Progenitor cell of endocrine pancreas (in vitro differentiated cells): Measurements from ENCODE around the gene TMCC3. TPM values are rescaled to one million over a fixed set of nuclear protein-coding genes. Genes with fewer than 3 reads are reported as not detected.

Experiments
- DNase-seq: peaks from one replicate; pipeline ENCODE4 v3.0.0; 2021; ENCODE audit warnings: low spot score; ENCODE audit not compliant: unreplicated experiment
- H3K27ac Mint-ChIP-seq: 2 replicates; pipeline ENCODE4 v1.8.0; 2021; ENCODE audit warnings: mild to moderate bottlenecking, moderate library complexity, mixed read lengths
- H3K27me3 Mint-ChIP-seq: 2 replicates; pipeline ENCODE4 v1.8.0; 2021; ENCODE audit warnings: mixed read lengths
- H3K36me3 Mint-ChIP-seq: 2 replicates; pipeline ENCODE4 v1.8.0; 2022; ENCODE audit warnings: mixed read lengths; ENCODE audit not compliant: insufficient read depth
- H3K4me1 Mint-ChIP-seq: 2 replicates; pipeline ENCODE4 v1.8.0; 2021; ENCODE audit warnings: low read depth, mixed read lengths
- H3K4me3 Mint-ChIP-seq: 2 replicates; pipeline ENCODE4 v1.8.0; 2021; ENCODE audit warnings: low read depth, mild to moderate bottlenecking, moderate library complexity, mixed read lengths
- H3K9me3 Mint-ChIP-seq: 2 replicates; pipeline ENCODE4 v1.8.0; 2021; ENCODE audit warnings: low read depth, mixed read lengths
- total RNA-seq: library from RNA; stranded (reverse); gene quantifications from 2 replicates; pipeline ENCODE4 v1.2.1, GENCODE V29; 2021
- TF ChIP-seq, protein P1 (sequence below): fragments of 200-600 bp; sonication (generic); IDR thresholded peaks from one replicate; pipeline ENCODE4 v1.5.0; 2021; ENCODE audit warnings: antibody characterized with exemption, mild to moderate bottlenecking; ENCODE audit not compliant: unreplicated experiment

TMCC3 gene
- total RNA-seq, 1 donor from 2014 or later, result 15.9 TPM

DNA sequence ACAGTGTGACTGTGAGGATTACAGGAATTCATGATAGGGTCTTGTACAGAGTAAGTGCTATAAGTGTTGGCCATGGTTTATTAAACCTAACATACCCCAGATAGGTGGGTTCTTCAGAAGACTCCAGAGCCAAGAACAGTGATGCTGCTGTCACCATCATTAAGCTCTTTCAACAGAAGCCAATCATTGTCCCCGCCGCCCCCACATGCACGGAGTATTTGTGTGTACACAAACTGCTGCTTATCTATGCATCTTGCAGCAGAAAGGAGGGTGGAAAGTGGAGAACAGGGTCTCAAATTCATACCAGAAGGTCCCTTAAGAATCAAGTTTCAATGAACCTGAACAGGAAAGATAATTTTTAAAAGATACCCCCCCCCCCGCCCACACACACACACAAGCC is 51.2 kb downstream of the TMCC3 start:
- TF ChIP-seq, protein P1, sequence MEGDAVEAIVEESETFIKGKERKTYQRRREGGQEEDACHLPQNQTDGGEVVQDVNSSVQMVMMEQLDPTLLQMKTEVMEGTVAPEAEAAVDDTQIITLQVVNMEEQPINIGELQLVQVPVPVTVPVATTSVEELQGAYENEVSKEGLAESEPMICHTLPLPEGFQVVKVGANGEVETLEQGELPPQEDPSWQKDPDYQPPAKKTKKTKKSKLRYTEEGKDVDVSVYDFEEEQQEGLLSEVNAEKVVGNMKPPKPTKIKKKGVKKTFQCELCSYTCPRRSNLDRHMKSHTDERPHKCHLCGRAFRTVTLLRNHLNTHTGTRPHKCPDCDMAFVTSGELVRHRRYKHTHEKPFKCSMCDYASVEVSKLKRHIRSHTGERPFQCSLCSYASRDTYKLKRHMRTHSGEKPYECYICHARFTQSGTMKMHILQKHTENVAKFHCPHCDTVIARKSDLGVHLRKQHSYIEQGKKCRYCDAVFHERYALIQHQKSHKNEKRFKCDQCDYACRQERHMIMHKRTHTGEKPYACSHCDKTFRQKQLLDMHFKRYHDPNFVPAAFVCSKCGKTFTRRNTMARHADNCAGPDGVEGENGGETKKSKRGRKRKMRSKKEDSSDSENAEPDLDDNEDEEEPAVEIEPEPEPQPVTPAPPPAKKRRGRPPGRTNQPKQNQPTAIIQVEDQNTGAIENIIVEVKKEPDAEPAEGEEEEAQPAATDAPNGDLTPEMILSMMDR, result no peak
- Mint-ChIP-seq H3K4me3 (no peak overlapping the region), H3K36me3 (no peaks in the 10 kb centered on the region), H3K27ac (no peak overlapping the region), H3K9me3 (no peaks in the 10 kb centered on the region), H3K27me3 (no peaks in the 10 kb centered on the region), H3K4me1 (peaks cover 20% of the 10 kb centered on the region)
- no peak for DNase-seq

GRCh38 chr12:94597268-94597667 is 53.1 kb downstream of the TMCC3 start:
- Mint-ChIP-seq H3K4me1 (peaks cover 19% of the 10 kb centered on the region), H3K27ac (no peak overlapping the region), H3K9me3 (no peaks in the 10 kb centered on the region), H3K4me3 (no peak overlapping the region), H3K27me3 (no peaks in the 10 kb centered on the region), H3K36me3 (no peaks in the 10 kb centered on the region)
- DNase-seq, result no peak
- TF ChIP-seq, protein P1, result no peak

- no peak overlapping the region for H3K27ac Mint-ChIP-seq
- no peaks in the 10 kb centered on the region for H3K36me3 Mint-ChIP-seq
- H3K27me3 Mint-ChIP-seq, result no peaks in the 10 kb centered on the region
- peaks cover 19% of the 10 kb centered on the region for H3K4me1 Mint-ChIP-seq
- H3K9me3 Mint-ChIP-seq, result no peaks in the 10 kb centered on the region
- TF ChIP-seq, protein P1, result no peak
- no peak overlapping the region for H3K4me3 Mint-ChIP-seq
- no peak for DNase-seq
These were observed 53.8 kb downstream of the TMCC3 start for GRCh38 chr12:94596596-94596995.

GRCh38 chr12:94595152-94595551 is 55.2 kb downstream of the TMCC3 start:
- Mint-ChIP-seq H3K27me3 (no peaks in the 10 kb centered on the region), H3K9me3 (no peaks in the 10 kb centered on the region), H3K4me1 (peaks cover 19% of the 10 kb centered on the region), H3K36me3 (no peaks in the 10 kb centered on the region), H3K27ac (no peak overlapping the region), H3K4me3 (no peak overlapping the region)
- TF ChIP-seq, protein P1, result no peak
- no peak for DNase-seq

DNA sequence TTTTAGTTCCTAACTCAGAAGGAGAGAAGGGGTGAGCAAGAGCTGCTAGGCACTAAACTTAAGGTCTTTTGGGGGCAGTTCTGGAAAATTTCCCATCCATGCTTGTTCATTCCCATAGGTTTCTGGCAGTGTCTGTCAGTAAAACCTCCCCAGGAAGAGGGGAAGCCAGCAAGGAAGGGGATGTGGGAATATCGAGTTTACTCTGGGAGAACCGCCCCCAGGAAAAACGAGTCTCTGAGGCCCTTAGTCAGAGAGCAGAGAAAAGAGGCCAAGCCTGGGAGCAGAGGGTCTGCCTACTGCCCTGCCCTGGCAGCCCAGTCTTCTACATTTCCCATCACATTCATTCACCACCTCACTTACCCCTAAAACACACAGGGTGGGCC is 55.9 kb downstream of the TMCC3 start:
- Mint-ChIP-seq H3K4me3 (no peak overlapping the region), H3K9me3 (no peaks in the 10 kb centered on the region), H3K36me3 (no peaks in the 10 kb centered on the region), H3K27ac (no peak overlapping the region), H3K4me1 (peaks cover 19% of the 10 kb centered on the region), H3K27me3 (no peaks in the 10 kb centered on the region)
- DNase-seq, result no peak
- TF ChIP-seq, protein P1, result no peak
